ENCODE results near the gene UNK.

UNK gene

GRCh38 chr17:75831032-75831571, 46.5 kb downstream of the UNK start:
- no peak overlapping the region for H3K4me3 ChIP-seq (ENCODE audit: low read depth, low read length)
- DNase-seq (ENCODE audit: low read depth) = no peak
- TF ChIP-seq CTCF (IDR thresholded peaks at IDR 0.05; ENCODE audit: low read depth, low read length, missing control alignments) = no peak
- in situ Hi-C loops (cut with HindIII; ENCODE audit: low sequenced_read_pairs) = no loop called here

GRCh38 chr17:75832164-75832651, 47.6 kb downstream of the UNK start:
- H3K4me3 ChIP-seq (ENCODE audit: low read depth, low read length) = no peak overlapping the region
- peak; percentile 53 for DNase-seq (ENCODE audit: low read depth)
- no peak for TF ChIP-seq CTCF (IDR thresholded peaks at IDR 0.05; ENCODE audit: low read depth, low read length, missing control alignments)
- in situ Hi-C loops (cut with HindIII; ENCODE audit: low sequenced_read_pairs) = no loop called here

GRCh38 chr17:75832652-75833400, 48.2 kb downstream of the UNK start:
- H3K4me3 ChIP-seq (ENCODE audit: low read depth, low read length) = no peak overlapping the region
- in situ Hi-C loops (cut with HindIII; ENCODE audit: low sequenced_read_pairs) = no loop called here
- no peak for TF ChIP-seq CTCF (IDR thresholded peaks at IDR 0.05; ENCODE audit: low read depth, low read length, missing control alignments)
- DNase-seq (ENCODE audit: low read depth) = no peak

- DNase-seq (ENCODE audit: low read depth) = no peak
- no peak for TF ChIP-seq CTCF (IDR thresholded peaks at IDR 0.05; ENCODE audit: low read depth, low read length, missing control alignments)
- in situ Hi-C loops (cut with HindIII; ENCODE audit: low sequenced_read_pairs) = no loop called here
- no peak overlapping the region for H3K4me3 ChIP-seq (ENCODE audit: low read depth, low read length)
Observed at GRCh38 chr17:75834279-75834920, 49.8 kb downstream of the UNK start.

- in situ Hi-C loops (cut with HindIII; ENCODE audit: low sequenced_read_pairs) = no loop called here
- no peak for TF ChIP-seq CTCF (IDR thresholded peaks at IDR 0.05; ENCODE audit: low read depth, low read length, missing control alignments)
- H3K4me3 ChIP-seq (ENCODE audit: low read depth, low read length) = no peak overlapping the region
Observed at GRCh38 chr17:75834928-75835653, 50.5 kb downstream of the UNK start.

GRCh38 chr17:75835654-75835987, 51.0 kb downstream of the UNK start:
- in situ Hi-C loops (cut with HindIII; ENCODE audit: low sequenced_read_pairs) = no loop called here
- TF ChIP-seq CTCF (IDR thresholded peaks at IDR 0.05; ENCODE audit: low read depth, low read length, missing control alignments) = no peak
- H3K4me3 ChIP-seq (ENCODE audit: low read depth, low read length) = no peak overlapping the region
- no peak for DNase-seq (ENCODE audit: low read depth)

More at GRCh38 chr17:75834928-75835653, 50.5 kb downstream of the UNK start:
- no peak for DNase-seq (ENCODE audit: low read depth)
